ENCODE results near the gene STRN4.
A peak's percentile ranks its signal among the peaks of the same experiment; 100 is the strongest.

The STRN4 gene

GRCh38 chr19:46725036-46725820 is 21.0 kb downstream of the STRN4 start:
- DNase-seq (ENCODE audit: low spot score): no peak

DNA sequence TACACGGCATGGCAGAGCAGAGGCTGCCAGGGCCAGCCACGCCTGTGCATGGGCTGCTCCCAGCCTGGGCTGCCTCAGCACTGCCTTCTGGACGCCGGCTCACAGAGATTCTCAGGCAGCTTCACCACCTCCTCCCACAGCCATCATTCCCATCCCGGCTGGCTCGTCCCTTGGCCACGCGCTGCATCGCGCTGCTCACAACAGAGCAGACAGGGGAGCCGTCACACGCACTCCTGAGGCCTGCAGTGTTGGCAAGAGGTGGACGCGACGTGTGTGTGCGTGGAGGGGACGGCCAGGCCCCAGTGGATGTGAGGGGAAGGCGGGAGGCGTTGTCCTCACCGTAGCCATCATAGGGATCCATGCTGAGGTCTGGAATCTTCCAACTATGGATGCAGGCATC is 21.8 kb downstream of the STRN4 start:
- DNase-seq (ENCODE audit: low spot score): no peak

- DNase-seq (ENCODE audit: low spot score): no peak
Observed at GRCh38 chr19:46723471-46723870, 22.8 kb downstream of the STRN4 start.

DNA sequence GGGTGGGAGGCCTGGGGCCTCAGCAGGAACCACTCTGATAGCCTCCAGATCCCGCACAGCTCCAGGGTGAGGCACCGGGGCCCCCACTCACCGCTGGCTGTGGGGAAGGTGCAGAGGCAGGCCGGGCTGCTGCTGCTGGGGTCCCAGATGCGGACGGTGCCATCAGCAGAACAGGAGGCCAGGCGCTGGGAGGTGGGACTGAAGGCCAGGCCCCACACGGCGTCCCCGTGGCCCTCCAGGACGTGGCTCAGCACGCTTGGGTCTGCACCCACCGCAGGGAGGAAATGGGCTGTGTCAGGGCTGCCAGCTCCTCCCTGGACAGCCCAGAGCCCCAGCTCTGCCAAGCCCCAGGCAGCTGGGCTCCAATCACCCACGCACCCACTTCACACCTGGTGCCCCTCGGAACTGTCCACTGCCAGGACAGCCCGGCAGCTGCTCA is 23.2 kb downstream of the STRN4 start:
- no peak for DNase-seq (ENCODE audit: low spot score)

DNA sequence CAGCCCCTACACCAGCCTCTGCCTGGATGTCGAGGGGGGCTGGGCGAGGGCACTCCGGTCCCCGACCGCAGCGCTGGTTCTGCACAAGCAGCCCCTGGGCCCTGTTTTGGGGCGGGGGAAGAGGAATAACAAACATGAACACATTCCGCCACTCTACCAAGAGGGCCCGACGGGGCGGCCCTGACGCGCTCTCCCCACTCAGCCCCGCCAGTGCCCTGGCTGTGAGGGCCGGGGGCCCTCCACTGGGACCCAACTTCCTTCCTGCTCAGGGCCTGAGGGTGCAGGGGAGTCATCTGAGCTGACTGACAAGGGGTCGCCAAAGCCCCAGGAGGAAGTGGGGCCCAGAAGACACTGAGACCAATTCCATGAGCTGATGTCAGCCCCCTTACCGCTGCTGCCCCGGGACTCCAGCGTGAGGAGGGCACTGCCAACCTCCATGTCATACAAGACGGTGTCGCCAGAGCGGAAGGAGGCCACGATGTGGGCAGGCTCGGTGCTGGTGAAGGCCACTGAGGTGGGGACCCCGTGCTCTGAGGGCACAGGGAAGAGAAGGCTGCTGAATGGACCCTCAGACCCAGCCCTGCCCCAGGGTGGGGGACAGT is 23.7 kb downstream of the STRN4 start:
- no peak for DNase-seq (ENCODE audit: low spot score)

DNA sequence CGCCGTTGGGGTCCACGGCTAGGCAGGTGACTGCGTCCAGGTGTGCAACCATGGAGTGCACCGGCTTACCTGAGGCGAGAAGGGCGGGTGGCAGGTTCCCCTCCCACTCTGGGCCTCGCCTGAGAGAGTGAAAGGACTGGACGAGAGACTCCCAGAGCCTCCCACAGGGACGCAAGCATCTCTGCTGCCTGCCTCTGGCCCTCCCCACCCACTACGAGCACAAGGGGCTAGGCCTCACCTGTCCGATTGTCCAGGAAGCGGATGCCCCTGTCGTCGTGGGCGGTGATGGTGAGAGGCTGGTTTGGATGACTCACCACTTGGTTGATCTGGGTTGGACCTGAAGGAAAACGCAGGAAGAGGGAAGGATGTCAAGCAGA is 24.3 kb downstream of the STRN4 start:
- DNase-seq (ENCODE audit: low spot score): no peak

GRCh38 chr19:46721269-46722003 is 24.8 kb downstream of the STRN4 start:
- no peak for DNase-seq (ENCODE audit: low spot score)

DNA sequence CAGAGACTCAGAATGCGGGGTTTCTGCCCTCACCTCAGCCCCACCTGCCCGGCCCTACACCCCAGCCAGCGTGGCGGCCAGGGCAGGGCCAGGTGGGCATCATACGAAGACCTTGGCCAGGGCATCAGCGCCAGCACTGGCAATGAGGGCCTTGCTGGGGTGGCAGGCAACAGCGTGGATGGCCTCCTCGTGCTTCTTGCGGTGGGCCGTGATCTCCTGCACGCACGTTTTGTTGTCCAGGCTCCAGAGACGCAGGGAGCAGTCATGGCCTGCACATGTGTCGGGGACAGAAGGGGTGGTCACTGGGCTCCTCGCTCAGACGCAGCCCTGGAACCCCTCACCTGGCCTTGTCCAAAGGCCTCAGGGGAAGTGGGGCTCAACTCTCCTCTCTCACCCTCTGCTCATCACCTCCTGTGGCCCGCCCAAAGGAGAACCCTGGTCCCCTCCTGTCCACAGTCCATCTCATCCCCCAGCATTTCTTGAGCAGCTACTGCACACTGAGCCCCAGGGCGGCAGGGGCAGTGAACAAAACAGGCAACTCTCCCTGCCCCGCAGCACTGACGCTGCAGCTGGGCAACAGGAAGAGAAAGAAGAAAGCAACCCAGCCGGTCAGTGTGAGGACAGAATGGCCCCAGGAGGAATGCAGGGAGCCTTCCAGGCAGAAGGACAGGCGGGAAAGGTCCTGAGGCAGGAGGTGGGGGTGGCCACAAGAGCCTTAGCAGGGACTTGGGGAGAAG is 25.6 kb downstream of the STRN4 start:
- no peak for DNase-seq (ENCODE audit: low spot score)

GRCh38 chr19:46719629-46720502 is 26.4 kb downstream of the STRN4 start:
- no peak for DNase-seq (ENCODE audit: low spot score)

DNA sequence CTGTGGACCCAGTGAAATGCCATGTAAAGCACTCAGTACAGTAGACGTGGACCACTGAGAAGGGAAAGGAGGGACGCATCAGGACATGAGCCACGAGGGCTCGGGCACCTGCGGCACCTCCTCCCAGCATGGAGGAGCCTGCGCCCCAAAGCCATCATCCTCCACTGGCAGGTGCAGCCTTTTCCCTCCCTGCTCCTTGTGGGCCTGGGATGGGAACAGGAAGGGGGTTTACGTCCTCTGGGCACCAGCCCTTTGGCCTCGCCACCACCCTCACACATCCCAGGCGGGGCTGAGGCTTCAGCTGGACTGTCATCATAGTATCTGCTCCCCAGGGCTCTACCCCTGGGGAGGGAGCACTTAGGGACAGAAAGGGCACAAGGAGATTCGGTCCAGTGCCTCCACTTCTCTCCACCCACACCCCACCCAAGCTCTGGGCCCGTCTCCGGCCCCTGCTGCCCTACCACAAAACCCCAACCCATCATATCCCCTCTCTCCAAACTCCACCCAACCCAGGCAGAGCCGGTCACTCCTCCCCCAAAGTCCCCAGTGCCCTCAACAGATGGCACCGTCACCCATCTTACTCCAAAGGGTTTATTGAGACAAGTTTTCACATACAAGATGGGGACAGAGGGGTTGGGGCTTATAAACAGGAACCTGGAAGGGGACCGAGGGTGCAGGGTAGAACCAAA is 27.2 kb downstream of the STRN4 start:
- DNase-seq (ENCODE audit: low spot score): no peak

DNA sequence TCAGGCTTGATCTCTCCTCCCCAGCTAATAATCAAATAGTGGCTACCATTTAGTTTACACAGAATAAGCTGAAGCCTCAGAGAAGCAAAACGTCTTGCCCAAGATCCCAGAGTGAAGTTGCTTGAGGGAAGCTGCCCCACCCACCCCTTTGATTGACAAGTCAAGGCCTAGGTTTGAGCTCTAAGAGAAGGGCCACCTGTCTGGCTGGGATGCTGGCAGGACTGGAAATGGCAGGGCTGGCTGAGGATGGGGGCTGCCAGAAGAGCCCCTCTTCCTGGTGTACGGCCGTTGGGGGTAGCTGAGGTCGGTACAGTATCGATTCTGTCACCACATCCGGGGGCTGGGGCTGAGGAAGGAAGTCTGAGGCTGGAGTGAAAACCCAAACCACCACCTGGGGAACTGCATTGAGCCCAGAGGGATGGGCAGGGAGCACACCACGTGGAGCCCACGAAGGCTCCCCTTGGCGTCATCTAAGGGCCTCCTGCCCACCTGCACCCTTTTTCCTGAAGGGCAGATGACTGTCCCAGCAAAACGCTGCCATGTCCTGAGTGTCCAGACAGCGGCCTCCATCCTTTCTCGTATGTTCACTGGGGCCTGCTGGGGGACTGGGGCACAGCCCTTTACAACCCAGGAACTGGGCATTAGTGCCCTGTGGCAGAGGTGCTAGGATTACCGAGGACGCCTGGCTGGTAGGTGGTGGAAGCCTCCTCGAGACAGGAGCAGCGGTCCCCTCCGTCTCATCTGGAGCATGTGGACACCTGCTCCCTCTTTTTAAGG is 27.9 kb downstream of the STRN4 start:
- DNase-seq (ENCODE audit: low spot score): no peak

DNA sequence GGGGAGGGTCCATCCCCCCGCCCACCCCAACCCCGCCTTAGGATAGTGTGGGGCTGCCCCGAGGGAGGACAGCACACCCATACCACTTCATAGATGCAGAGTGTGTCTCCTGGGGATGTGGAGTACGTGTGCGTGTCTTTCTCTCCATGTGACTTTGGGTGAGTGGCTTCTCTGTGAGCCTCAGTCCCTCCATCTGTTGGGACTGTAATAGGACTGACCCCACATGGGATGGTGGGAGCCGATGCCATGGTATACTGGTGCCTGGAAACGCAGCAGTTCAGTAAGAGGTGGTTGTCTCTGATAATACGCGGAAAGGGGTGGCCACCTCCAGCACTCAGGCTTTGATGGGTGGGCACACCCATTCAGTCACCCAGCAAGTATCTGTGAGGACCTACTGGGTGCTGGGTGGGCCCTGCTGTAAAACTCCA is 28.5 kb downstream of the STRN4 start:
- DNase-seq (ENCODE audit: low spot score): no peak

DNA sequence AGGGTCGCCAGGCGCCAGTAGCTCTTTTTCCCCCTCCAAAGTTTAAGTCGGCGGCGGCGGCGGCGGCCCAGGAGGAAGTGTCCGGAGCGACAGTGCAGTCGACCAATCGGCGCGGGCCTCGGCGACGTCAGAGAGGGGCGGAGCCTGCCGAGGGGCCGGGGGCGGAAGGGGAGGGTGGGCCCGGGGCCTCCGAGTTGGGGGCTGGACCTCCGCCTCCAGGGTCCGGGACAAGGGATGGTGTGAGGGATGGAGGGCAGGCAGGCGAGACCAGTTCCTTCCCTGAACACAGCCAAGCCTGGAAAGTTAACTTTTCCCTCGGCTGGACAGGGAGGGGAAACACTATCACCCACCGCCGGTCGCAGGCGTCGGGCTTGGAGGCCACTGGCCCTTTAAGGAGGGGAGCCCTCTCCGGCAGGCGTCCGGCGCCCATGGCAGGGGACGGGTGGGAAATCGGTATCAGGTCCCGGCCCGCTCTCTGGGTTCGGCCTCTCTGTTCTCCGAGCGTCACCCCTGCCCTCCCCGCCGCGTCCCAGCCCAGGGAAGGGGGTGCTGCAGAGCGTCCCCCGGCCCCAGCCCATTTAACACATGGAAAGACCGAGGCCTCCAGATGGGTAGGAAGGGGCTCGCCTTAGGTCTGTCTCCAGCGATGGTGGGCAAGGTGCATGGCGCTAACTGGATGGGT is 29.1 kb downstream of the STRN4 start, which contains the start of gene PRKD2:
PRKD2 (minus strand) TSS at position 81 of the 682 bp plus-strand sequence. CDS start 744 bp downstream, outside the sequence.
- DNase-seq (ENCODE audit: low spot score): peak; percentile 97

DNA sequence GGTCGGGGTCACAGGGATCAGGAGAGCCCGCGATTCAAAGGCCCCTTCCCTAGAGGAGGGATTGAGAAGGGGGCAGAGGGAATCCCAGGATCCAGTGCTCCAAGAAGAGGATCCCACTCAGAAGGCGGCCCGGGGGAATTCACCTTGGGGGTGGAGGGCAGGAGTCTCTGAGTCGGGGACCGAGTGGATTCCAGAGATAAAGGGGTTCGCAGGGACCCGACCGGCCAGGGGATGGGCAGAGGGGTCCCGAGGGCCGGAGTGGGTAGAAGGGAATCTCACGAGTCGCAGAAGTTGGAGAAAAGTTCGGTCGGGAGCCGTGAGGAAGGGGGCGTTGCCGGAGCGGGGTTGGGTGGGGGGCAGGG is 29.6 kb downstream of the STRN4 start:
- DNase-seq (ENCODE audit: low spot score): no peak

DNA sequence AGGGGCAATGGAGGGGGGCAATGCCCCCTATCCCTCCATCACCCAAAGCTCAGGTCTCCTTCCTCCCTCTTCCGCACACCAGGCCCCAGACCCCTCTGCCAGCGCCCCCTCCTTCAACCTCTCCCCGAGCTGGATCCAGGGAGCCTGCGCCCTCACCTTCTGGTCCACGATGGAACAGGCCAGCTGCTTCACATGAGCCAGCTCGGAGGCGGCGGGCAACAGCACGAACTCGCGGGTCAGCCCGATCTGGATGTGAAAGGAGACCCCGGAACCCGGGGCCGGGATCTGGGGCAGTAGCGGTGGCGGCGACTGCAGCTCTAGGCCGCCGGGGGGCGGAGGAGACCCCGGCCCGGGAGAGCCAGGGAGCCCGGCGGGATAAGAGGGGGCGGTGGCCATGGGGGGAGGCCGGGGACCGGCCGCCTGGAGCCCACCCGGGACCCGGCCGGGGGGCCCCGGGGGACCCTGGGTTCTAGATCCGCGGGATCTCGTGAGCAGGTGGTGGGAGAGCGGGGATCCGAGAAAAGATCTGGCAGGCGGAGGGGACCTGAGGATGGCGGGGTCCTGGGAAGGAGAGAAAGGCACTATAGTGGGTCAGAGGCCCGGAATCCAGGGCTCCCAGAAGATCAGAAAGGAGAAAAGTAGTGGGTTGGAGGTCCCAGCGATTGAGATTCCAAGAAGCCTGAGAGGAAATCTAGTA is 30.1 kb downstream of the STRN4 start:
- DNase-seq (ENCODE audit: low spot score): no peak

GRCh38 chr19:46715620-46715974 is 30.7 kb downstream of the STRN4 start:
- no peak for DNase-seq (ENCODE audit: low spot score)

DNA sequence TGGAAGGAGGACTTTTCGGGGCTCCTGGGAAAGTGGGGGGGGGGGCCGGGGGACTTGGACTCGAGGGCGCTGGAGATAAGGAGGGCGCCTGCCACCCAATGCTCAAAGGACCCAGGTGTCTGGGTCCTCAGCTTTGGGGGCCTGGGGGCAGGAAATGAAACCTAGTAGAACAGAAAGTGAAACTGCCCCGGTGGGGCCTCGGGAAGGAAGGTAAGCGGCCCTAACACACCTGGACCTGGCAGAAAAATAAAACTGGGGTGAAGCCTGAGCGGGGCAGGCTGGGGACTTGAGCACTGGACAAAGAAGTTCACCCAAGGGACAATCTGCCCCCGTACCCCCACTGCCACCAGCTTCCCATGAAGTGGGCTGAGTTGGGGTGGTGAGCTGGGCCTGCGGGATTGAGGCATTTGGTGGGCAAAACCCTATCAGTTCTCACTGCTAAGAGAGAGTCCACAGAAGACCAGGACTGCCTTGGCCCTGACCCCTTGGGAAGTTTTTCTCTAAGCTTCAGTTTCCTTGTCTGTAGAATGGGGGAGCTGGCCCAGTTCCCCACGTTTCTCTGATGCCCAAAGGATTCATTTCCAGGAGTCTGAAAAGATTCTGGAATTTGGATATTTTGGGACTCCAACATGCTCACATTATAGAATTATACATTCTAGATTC is 31.7 kb downstream of the STRN4 start:
- no peak for DNase-seq (ENCODE audit: low spot score)

GRCh38 chr19:46713781-46714443 is 32.3 kb downstream of the STRN4 start:
- peak; percentile 94 for DNase-seq (ENCODE audit: low spot score)

All from left forelimb (tissue), 1 donor.